Measurements from ENCODE around the gene ZBTB16.

The ZBTB16 gene

GRCh38 chr11:114031967-114032320, 27.6 kb upstream of the ZBTB16 start:
- Histone ChIP-seq H3K27ac (replicated peaks) (no peak overlapping the region), H3K4me3 (replicated peaks; ENCODE audit: insufficient read depth, low read length) (no peak overlapping the region), H3K27me3 (ENCODE audit: insufficient read depth, poor library complexity, severe bottlenecking) (no peaks in the 10 kb centered on the region)
- TF ChIP-seq, protein P1, sequence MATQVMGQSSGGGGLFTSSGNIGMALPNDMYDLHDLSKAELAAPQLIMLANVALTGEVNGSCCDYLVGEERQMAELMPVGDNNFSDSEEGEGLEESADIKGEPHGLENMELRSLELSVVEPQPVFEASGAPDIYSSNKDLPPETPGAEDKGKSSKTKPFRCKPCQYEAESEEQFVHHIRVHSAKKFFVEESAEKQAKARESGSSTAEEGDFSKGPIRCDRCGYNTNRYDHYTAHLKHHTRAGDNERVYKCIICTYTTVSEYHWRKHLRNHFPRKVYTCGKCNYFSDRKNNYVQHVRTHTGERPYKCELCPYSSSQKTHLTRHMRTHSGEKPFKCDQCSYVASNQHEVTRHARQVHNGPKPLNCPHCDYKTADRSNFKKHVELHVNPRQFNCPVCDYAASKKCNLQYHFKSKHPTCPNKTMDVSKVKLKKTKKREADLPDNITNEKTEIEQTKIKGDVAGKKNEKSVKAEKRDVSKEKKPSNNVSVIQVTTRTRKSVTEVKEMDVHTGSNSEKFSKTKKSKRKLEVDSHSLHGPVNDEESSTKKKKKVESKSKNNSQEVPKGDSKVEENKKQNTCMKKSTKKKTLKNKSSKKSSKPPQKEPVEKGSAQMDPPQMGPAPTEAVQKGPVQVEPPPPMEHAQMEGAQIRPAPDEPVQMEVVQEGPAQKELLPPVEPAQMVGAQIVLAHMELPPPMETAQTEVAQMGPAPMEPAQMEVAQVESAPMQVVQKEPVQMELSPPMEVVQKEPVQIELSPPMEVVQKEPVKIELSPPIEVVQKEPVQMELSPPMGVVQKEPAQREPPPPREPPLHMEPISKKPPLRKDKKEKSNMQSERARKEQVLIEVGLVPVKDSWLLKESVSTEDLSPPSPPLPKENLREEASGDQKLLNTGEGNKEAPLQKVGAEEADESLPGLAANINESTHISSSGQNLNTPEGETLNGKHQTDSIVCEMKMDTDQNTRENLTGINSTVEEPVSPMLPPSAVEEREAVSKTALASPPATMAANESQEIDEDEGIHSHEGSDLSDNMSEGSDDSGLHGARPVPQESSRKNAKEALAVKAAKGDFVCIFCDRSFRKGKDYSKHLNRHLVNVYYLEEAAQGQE (IDR thresholded peaks at IDR 0.05; ENCODE audit: insufficient replicate concordance, low read depth): no peak
- no peak for TF ChIP-seq POLR2AphosphoS5 (IDR thresholded peaks at IDR 0.05; ENCODE audit: low read depth)
- TF ChIP-seq, protein P2, sequence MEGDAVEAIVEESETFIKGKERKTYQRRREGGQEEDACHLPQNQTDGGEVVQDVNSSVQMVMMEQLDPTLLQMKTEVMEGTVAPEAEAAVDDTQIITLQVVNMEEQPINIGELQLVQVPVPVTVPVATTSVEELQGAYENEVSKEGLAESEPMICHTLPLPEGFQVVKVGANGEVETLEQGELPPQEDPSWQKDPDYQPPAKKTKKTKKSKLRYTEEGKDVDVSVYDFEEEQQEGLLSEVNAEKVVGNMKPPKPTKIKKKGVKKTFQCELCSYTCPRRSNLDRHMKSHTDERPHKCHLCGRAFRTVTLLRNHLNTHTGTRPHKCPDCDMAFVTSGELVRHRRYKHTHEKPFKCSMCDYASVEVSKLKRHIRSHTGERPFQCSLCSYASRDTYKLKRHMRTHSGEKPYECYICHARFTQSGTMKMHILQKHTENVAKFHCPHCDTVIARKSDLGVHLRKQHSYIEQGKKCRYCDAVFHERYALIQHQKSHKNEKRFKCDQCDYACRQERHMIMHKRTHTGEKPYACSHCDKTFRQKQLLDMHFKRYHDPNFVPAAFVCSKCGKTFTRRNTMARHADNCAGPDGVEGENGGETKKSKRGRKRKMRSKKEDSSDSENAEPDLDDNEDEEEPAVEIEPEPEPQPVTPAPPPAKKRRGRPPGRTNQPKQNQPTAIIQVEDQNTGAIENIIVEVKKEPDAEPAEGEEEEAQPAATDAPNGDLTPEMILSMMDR (IDR thresholded peaks at IDR 0.05; ENCODE audit: insufficient read depth, low read length): no peak
- no peak for TF ChIP-seq SPI1 (IDR thresholded peaks at IDR 0.05; ENCODE audit: borderline replicate concordance, low read depth)
- TF ChIP-seq GABPA (IDR thresholded peaks at IDR 0.05; ENCODE audit: low read depth): no peak
- DNase-seq (ENCODE audit: low read depth in 1 of 2, low spot score in 1 of 2): no peak

GRCh38 chr11:114033066-114033465, 26.4 kb upstream of the ZBTB16 start:
- TF ChIP-seq, protein P2 (IDR thresholded peaks at IDR 0.05; ENCODE audit: insufficient read depth, low read length): no peak
- TF ChIP-seq SPI1 (IDR thresholded peaks at IDR 0.05; ENCODE audit: borderline replicate concordance, low read depth): no peak
- TF ChIP-seq GABPA (IDR thresholded peaks at IDR 0.05; ENCODE audit: low read depth): no peak
- TF ChIP-seq, protein P1 (IDR thresholded peaks at IDR 0.05; ENCODE audit: insufficient replicate concordance, low read depth): no peak
- no peak for TF ChIP-seq POLR2AphosphoS5 (IDR thresholded peaks at IDR 0.05; ENCODE audit: low read depth)
- Histone ChIP-seq H3K27me3 (ENCODE audit: insufficient read depth, poor library complexity, severe bottlenecking) (no peaks in the 10 kb centered on the region), H3K4me3 (replicated peaks; ENCODE audit: insufficient read depth, low read length) (no peak overlapping the region), H3K27ac (replicated peaks) (no peak overlapping the region)
- no peak for DNase-seq (ENCODE audit: low read depth in 1 of 2, low spot score in 1 of 2)

DNA sequence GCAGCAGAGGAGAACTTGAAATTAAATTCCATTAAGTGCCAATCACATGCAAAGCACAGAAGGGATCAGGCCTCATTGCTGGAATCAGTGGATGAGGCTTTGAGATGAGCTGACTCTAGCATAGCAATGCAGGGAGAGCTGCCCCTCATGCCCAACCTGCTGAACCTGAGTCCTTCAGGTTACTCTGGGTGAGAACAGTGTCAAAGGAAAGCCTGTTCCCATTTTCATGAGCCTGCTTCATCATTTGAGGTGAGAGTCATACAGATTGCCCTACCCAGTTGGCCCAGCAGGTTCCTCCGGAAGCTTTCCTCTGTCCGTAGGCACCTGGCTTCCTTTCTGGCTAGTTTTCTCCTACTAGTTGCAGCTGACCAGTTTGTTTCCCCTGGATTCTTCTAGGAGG, 25.9 kb upstream of the ZBTB16 start:
- no peak for TF ChIP-seq POLR2AphosphoS5 (IDR thresholded peaks at IDR 0.05; ENCODE audit: low read depth)
- TF ChIP-seq, protein P1 (IDR thresholded peaks at IDR 0.05; ENCODE audit: insufficient replicate concordance, low read depth): no peak
- no peak for TF ChIP-seq GABPA (IDR thresholded peaks at IDR 0.05; ENCODE audit: low read depth)
- TF ChIP-seq, protein P2 (IDR thresholded peaks at IDR 0.05; ENCODE audit: insufficient read depth, low read length): no peak
- TF ChIP-seq SPI1 (IDR thresholded peaks at IDR 0.05; ENCODE audit: borderline replicate concordance, low read depth): no peak
- no peak for DNase-seq (ENCODE audit: low read depth in 1 of 2, low spot score in 1 of 2)
- H3K4me3 ChIP-seq (replicated peaks; ENCODE audit: insufficient read depth, low read length): no peak overlapping the region
- no peak overlapping the region for H3K27ac ChIP-seq (replicated peaks)
- no peaks in the 10 kb centered on the region for H3K27me3 ChIP-seq (ENCODE audit: insufficient read depth, poor library complexity, severe bottlenecking)

Measured in HL-60 (cell line).